Ovary (tissue), 9 donors: ENCODE data around the gene MAMLD1. TPM values are rescaled to one million over a fixed set of nuclear protein-coding genes. Genes with fewer than 3 reads are reported as not detected.
"Not testable (repeated sequence)": the region's sequence is repeated elsewhere in the genome, so short reads cannot be mapped to it uniquely, and the experiment has no call there.

Experiments
- DNase-seq, 5 donors: peaks; one replicate each; pipeline ENCODE4 v3.0.0-alpha.2; 2019 to 2020
- H3K27ac ChIP-seq, 2 donors: fragments of 200-600 bp; one replicate each; pipeline versions ENCODE4 v1.5.1 to v1.8.0; 2019 to 2022
- H3K27me3 ChIP-seq: fragments of 200-600 bp; one replicate; pipeline ENCODE4 v1.8.0; 2022
- H3K36me3 ChIP-seq: fragments of 200-600 bp; sonication (generic); one replicate; pipeline ENCODE4 v1.5.1; 2019
- H3K4me1 ChIP-seq: one replicate; pipeline ENCODE4 v1.8.1; 2013; ENCODE audit warnings: mild to moderate bottlenecking, moderate library complexity; ENCODE audit not compliant: insufficient read depth
- H3K4me3 ChIP-seq: fragments of 200-600 bp; sonication (generic); one replicate; pipeline ENCODE4 v1.5.1; 2017
- H3K9me3 ChIP-seq, 2 donors: fragments of 200-600 bp in 1 of 2; sonication (generic) in 1 of 2; one replicate each; pipeline versions ENCODE4 v1.5.1 to v1.8.1; 2013 to 2019; ENCODE audit warnings: mild to moderate bottlenecking in 1 of 2, moderate library complexity in 1 of 2
- CTCF ChIP-seq, 3 donors: fragments of 450-650 bp in 2 of 3; fragments of 200-600 bp in 1 of 3; IDR thresholded peaks; one replicate each; pipeline versions ENCODE4 v1.5.1 to v1.8.0; 2016 to 2022; ENCODE audit warnings: antibody characterized with exemption in 3 of 3, mild to moderate bottlenecking in 1 of 3
- EP300 ChIP-seq: sonication (generic); formaldehyde crosslinking; IDR thresholded peaks from one replicate; pipeline ENCODE4 v1.6.1; 2017; ENCODE audit warnings: antibody characterized with exemption
- POLR2A ChIP-seq: fragments of 450-650 bp; IDR thresholded peaks from one replicate; pipeline ENCODE4 v1.6.1; 2017; ENCODE audit warnings: antibody characterized with exemption, mild to moderate bottlenecking, moderate library complexity
- WGBS, 3 donors: extraction: QIAGEN DNeasy Blood & Tissue Kit in 1 of 3; methylation state at CpG; one replicate each; pipeline versions ENCODE4 v1.1.5 to v1.1.7; 2013 to 2017; 5-methylcytosine and 5-hydroxymethylcytosine counted together
- intact Hi-C, 4 donors: fragments of 100-400 bp; cut with DNase I; formaldehyde crosslinking; loops; one replicate each; pipeline versions ENCODE4 v1.11.0 to v1.15.1; 2022 to 2023
- polyA plus RNA-seq, 2 donors: library from polyadenylated mRNA; stranded (reverse); fragments of 200-250 nt in 1 of 2; fragments of 350-450 nt in 1 of 2; fragmentation: Illumina TruSeq in 1 of 2; extraction: RNeasy Lipid Tissue Mini Kit (QIAGEN cat#74804) in 1 of 2; gene quantifications; one replicate each; pipeline ENCODE4 v1.2.3, GENCODE V29; 2013 to 2014
- total RNA-seq, 7 donors: library from RNA; depleted of rRNA in 2 of 7; stranded (reverse); fragments of >200 nt in 2 of 7; fragmentation: NEBNext Ultra II Directional in 3 of 7; extraction: Animal tissue kit (Norgen Biotek cat#: 25700) in 3 of 7; gene quantifications; one replicate each; pipeline versions ENCODE4 v1.1.0 to v1.2.4, GENCODE V29; 2016 to 2023
- donor health status: DM: no; HTN: no; CAD: no; lungs with moderate emphysema.
- donor health status: DM: no; HTN: no; CAD: no.
- donor health status: Bipolar disorder and iron deficiency.
- donor health status: DM: yes; HTN: yes; CAD: no.
- donor health status: DM: no; HTN: no; CAD: no.
- donor health status: DM: yes; HTN: yes; CAD: no.

Gene MAMLD1
- total and polyA plus RNA-seq, 9 donors, result 7.1 to 37.9 (median 20.7) TPM

- 78 to 83% (median 82%) methylated on average over 5 to 6 of the region's 6 CpGs for WGBS, 3 donors
- H3K9me3 ChIP-seq, result no peaks in the 10 kb centered on the region
- no peaks in the 10 kb centered on the region for H3K36me3 ChIP-seq
- H3K27me3 ChIP-seq, result no peaks in the 10 kb centered on the region
- H3K4me1 ChIP-seq, result peaks cover 3% of the 10 kb centered on the region
- H3K27ac ChIP-seq, result no peak overlapping the region
- intact Hi-C loops, result no loop called here
- H3K4me3 ChIP-seq, result no peak overlapping the region
- TF ChIP-seq CTCF (IDR thresholded peaks at IDR 0.05) (no peak), POLR2A (no peak), EP300 (no peak)
- DNase-seq, result no peak
These were observed 26.1 kb upstream of the MAMLD1 start for GRCh38 chrX:150337026-150337425.

- intact Hi-C loops, result no loop called here
- 37 to 41% (median 39%) methylated on average over 4 of the region's 4 CpGs for WGBS, 3 donors
- TF ChIP-seq CTCF (IDR thresholded peaks at IDR 0.05) (no peak), EP300 (no peak), POLR2A (no peak)
- Histone ChIP-seq H3K27me3 (no peaks in the 10 kb centered on the region), H3K4me1 (peaks cover 3% of the 10 kb centered on the region), H3K36me3 (no peaks in the 10 kb centered on the region), H3K9me3 (no peaks in the 10 kb centered on the region), H3K27ac (no peak overlapping the region), H3K4me3 (no peak overlapping the region)
- no peak for DNase-seq
These were observed 25.6 kb upstream of the MAMLD1 start for GRCh38 chrX:150337536-150337935.

GRCh38 chrX:150338615-150339014 lies 24.5 kb upstream of the MAMLD1 start:
- no peak overlapping the region for H3K27ac ChIP-seq
- peaks cover 3% of the 10 kb centered on the region for H3K4me1 ChIP-seq
- intact Hi-C loops, result no loop called here
- H3K4me3 ChIP-seq, result no peak overlapping the region
- WGBS, 3 donors, result 73 to 86% (median 85%) methylated on average over 8 of the region's 8 CpGs
- H3K9me3 ChIP-seq, result no peaks in the 10 kb centered on the region
- no peak for DNase-seq
- no peaks in the 10 kb centered on the region for H3K36me3 ChIP-seq
- no peak for TF ChIP-seq POLR2A
- no peak for TF ChIP-seq EP300
- no peak for TF ChIP-seq CTCF (IDR thresholded peaks at IDR 0.05)
- H3K27me3 ChIP-seq, result no peaks in the 10 kb centered on the region

- DNase-seq, result no peak
- 84 to 91% (median 86%) methylated on average over 3 of the region's 3 CpGs for WGBS, 3 donors
- TF ChIP-seq EP300 (no peak), POLR2A (no peak)
- Histone ChIP-seq H3K9me3 (no peaks in the 10 kb centered on the region), H3K4me3 (no peak overlapping the region), H3K36me3 (no peaks in the 10 kb centered on the region), H3K4me1 (peaks cover 3% of the 10 kb centered on the region), H3K27ac (no peak overlapping the region), H3K27me3 (no peaks in the 10 kb centered on the region)
- intact Hi-C loops, result no loop called here
These were observed 23.4 kb upstream of the MAMLD1 start for GRCh38 chrX:150339736-150340135.

- 53 to 81% (median 70%) methylated on average over 3 of the region's 3 CpGs for WGBS, 3 donors
- DNase-seq, H3K4me1 ChIP-seq: not testable (repeated sequence)
These were observed 22.8 kb upstream of the MAMLD1 start for GRCh38 chrX:150340326-150340725.

GRCh38 chrX:150347471-150347870 lies 15.6 kb upstream of the MAMLD1 start:
- Histone ChIP-seq H3K27me3 (no peaks in the 10 kb centered on the region), H3K4me3 (no peak overlapping the region), H3K36me3 (no peaks in the 10 kb centered on the region), H3K9me3 (no peaks in the 10 kb centered on the region), H3K4me1 (no peaks in the 10 kb centered on the region), H3K27ac (no peak overlapping the region)
- TF ChIP-seq POLR2A (no peak), CTCF (IDR thresholded peaks at IDR 0.05) (no peak)
- DNase-seq, result no peak
- WGBS, 3 donors, result 64 to 71% (median 68%) methylated on average over 2 of the region's 2 CpGs
- intact Hi-C loops, result no loop called here

More at GRCh38 chrX:150340326-150340725, 22.8 kb upstream of the MAMLD1 start:
- intact Hi-C loops, H3K9me3 ChIP-seq, H3K27ac ChIP-seq, H3K4me3 ChIP-seq, H3K36me3 ChIP-seq, H3K27me3 ChIP-seq: not testable (repeated sequence)
